ENCODE data around the gene AMN1.

Gene AMN1

GRCh38 chr12:31724557-31724956 lies 4.3 kb downstream of the AMN1 start:
- TF ChIP-seq ZFP30 (CRISPR knock-in tag; IDR thresholded peaks at IDR 0.05) = no peak
- no peak for TF ChIP-seq ARNTL (CRISPR knock-in tag; IDR thresholded peaks at IDR 0.05; ENCODE audit: borderline replicate concordance, low read depth)
- TF ChIP-seq POU6F1 (CRISPR knock-in tag; IDR thresholded peaks at IDR 0.05; ENCODE audit: borderline replicate concordance, low read depth) = no peak
- TF ChIP-seq OSR1 (CRISPR knock-in tag; IDR thresholded peaks at IDR 0.05) = no peak
- no peak for TF ChIP-seq ZNF565 (CRISPR knock-in tag; conservative IDR thresholded peaks at IDR 0.05; ENCODE audit: low read depth)
- TF ChIP-seq SNAI2 (CRISPR knock-in tag; IDR thresholded peaks at IDR 0.05) = no peak
- TF ChIP-seq TOX (CRISPR knock-in tag; IDR thresholded peaks at IDR 0.05; ENCODE audit: borderline replicate concordance) = no peak
- no peak for TF ChIP-seq GLIS3 (CRISPR knock-in tag; IDR thresholded peaks at IDR 0.05)
- no peak for TF ChIP-seq PATZ1 (CRISPR knock-in tag; IDR thresholded peaks at IDR 0.05; ENCODE audit: borderline replicate concordance)
- TF ChIP-seq CSRNP3 (CRISPR knock-in tag; IDR thresholded peaks at IDR 0.05) = no peak
- no peak for TF ChIP-seq ZC3H10 (CRISPR knock-in tag; IDR thresholded peaks at IDR 0.05)
- no peak for TF ChIP-seq CSDC2 (CRISPR knock-in tag; IDR thresholded peaks at IDR 0.05)
- no peak for TF ChIP-seq ISL1 (CRISPR knock-in tag; IDR thresholded peaks at IDR 0.05)
- TF ChIP-seq RARB (CRISPR knock-in tag; IDR thresholded peaks at IDR 0.05) = no peak
- TF ChIP-seq TSHZ2 (CRISPR knock-in tag; IDR thresholded peaks at IDR 0.05) = no peak
- TF ChIP-seq ZNF70 (CRISPR knock-in tag; IDR thresholded peaks at IDR 0.05) = no peak
- TF ChIP-seq CREB5 (CRISPR knock-in tag; IDR thresholded peaks at IDR 0.05; ENCODE audit: low read depth) = no peak
- TF ChIP-seq PPARA (CRISPR knock-in tag; IDR thresholded peaks at IDR 0.05; ENCODE audit: borderline replicate concordance) = no peak
- TF ChIP-seq ZNF8 (CRISPR knock-in tag; IDR thresholded peaks at IDR 0.05) = no peak
- no peak for ATAC-seq

GRCh38 chr12:31722580-31722979 lies 6.2 kb downstream of the AMN1 start:
- ATAC-seq = no peak
- TF ChIP-seq OSR1 (CRISPR knock-in tag; IDR thresholded peaks at IDR 0.05) = no peak
- no peak for TF ChIP-seq ZC3H10 (CRISPR knock-in tag; IDR thresholded peaks at IDR 0.05)
- TF ChIP-seq CREB5 (CRISPR knock-in tag; IDR thresholded peaks at IDR 0.05; ENCODE audit: low read depth) = no peak
- TF ChIP-seq GLIS3 (CRISPR knock-in tag; IDR thresholded peaks at IDR 0.05) = no peak
- no peak for TF ChIP-seq ZNF8 (CRISPR knock-in tag; IDR thresholded peaks at IDR 0.05)
- no peak for TF ChIP-seq CSRNP3 (CRISPR knock-in tag; IDR thresholded peaks at IDR 0.05)
- no peak for TF ChIP-seq TSHZ2 (CRISPR knock-in tag; IDR thresholded peaks at IDR 0.05)
- TF ChIP-seq ESRRG (CRISPR knock-in tag; IDR thresholded peaks at IDR 0.05) = no peak
- no peak for TF ChIP-seq POU6F1 (CRISPR knock-in tag; IDR thresholded peaks at IDR 0.05; ENCODE audit: borderline replicate concordance, low read depth)
- no peak for TF ChIP-seq TCF4 (CRISPR knock-in tag; IDR thresholded peaks at IDR 0.05; ENCODE audit: borderline replicate concordance)
